GM18508 (cell line): ENCODE results near the gene KIRREL1.

Experiments used
- ATAC-seq: cut with Tn5 transposase; IDR thresholded peaks from one replicate; pipeline ENCODE4 v1.9.1; 2021; ENCODE audit warnings: moderate number of reproducible peaks; ENCODE audit not compliant: insufficient read depth, unreplicated experiment

KIRREL1 gene

DNA sequence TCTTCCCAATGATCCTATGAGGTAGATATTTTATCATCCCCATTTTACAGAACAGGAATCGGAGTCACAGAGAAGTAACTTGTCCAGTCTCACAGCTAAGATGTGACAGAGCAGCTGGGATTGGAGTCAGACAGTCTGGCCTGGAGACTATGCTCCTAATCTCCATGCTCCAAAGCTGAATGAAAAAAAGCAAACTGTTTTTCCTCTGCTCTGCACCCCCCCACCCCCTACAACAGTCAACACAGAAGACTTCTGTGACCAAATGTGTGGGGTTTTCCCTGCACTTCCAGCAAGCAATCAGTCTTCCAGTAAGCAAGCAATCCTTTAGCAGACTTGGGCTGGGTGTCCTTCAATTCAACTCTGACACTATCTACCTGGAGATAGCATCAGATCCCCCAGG, 33.2 kb downstream of the KIRREL1 start:
- ATAC-seq = no peak

DNA sequence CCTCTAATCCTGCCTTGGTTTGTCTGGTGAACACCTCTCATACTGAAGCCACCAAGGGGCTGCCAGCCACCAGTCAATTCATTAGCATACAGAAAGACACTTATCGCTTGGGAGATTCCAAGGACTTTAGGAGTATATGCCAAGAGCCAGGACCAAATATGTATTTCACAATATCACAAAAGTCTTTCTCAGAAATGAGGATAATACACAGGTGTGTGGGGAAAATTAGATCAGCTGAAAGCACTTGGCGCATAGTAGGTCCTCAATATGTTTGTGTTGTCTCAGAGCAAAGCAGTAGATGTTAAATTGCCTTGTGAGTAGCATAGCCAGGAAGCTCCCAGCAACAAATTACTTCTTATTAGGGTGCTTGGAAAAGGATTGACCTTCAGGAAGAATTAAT, 34.1 kb downstream of the KIRREL1 start:
- ATAC-seq = no peak

DNA sequence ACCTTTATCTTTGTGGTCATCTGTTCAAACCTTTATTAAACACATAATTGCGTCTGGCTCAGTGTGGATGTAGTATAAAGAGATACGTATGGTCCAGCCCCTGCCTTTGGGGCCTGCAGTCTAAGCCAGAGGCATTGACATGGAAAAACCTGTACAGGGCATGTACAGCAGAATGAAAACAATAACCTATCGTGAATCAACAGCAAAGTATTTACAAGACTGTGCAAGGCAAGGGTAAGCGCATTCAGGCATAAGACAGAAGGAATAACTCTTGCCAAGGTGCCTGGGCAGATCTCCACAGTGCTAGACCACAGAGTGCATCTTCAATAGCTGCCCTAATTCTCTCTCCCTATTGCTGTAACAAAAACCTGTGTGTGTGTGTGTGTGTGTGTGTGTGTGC, 35.5 kb downstream of the KIRREL1 start:
- no peak for ATAC-seq

DNA sequence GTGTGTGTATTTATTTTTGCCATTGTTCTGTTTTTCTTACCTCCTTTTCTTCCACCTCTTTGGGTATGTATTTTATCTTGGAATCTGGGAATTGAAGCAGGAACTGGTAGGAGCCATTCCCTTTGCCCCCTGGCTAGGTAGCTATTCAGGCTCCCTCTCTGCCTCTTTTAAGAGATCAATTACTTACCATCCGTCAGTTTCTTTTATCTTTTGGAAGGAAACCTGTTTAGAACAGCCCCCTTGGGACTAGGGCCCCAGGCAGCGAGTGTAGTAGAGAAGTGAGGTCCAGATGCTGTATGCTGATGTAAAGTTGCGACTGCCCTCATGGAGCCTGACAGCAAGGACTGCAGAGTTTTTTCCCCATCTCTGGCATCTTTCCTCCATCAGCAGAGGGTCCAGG, 41.6 kb downstream of the KIRREL1 start:
- no peak for ATAC-seq

DNA sequence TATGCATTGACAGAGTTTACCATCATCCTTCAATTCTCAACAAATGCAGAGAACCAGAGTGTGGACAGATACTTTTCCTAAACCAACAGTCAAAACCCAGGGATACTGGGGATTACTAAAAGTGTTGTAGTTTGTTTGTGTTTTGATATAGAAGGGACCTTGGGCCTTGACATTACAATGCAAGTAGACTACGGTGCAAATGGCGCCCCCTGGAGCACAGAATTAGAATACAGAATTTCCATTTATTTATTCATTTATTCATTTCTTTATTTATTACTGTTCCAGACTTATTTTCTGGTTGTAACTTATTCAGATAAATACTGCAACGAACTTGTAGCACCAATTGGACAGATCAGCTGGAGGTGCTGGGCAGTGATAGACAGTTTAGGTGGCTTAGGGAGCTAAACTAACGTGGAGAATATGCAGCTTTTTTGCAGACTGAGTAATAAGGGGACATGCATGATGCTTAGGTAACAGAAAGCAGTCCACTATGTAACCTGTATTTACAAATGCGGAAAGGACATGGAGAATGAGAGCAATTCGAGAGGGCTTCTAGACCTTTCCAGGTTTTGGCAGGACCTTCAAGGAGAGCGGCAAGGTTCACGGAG, 42.6 kb downstream of the KIRREL1 start:
- ATAC-seq = no peak

DNA sequence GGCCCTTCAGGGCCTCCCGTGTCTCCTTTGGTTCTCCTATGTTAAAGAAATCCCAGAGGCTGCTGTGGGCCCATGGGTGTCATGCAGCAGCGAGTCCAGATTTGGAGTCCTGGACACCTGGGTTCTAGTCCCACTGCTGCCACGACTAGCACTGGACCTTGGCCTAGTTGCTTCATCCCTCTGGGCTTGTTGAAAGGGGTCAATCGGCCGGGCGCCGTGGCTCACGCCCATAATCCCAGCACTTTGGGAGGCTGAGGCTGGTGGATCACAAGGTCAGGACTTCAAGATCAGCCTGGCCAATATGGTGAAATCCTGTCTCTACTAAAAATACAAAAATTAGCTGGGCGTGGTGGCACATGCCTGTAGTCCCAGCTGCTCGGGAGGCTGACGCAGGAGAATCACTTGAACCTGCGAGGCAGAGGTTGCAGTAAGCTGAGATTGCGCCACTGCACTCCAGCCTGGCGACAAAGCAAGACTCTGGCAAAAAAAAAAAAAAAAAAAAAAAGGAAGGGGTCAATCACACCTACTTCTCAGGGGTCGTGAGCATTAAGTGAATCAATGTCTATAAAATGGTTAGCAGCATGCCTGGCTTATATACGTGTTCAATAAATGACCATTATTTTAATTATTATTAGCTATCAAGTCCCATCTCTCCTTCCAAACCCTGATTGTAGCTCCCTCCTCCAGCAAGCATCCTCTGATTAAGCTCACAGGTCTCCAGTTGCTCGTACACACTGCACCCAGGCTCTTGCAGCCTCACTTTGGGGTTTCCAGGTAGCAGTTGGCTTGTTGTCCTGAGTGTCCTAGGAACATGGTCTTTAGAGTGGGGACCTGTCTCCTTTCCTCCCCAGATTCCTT, 43.8 kb downstream of the KIRREL1 start:
- ATAC-seq = no peak

DNA sequence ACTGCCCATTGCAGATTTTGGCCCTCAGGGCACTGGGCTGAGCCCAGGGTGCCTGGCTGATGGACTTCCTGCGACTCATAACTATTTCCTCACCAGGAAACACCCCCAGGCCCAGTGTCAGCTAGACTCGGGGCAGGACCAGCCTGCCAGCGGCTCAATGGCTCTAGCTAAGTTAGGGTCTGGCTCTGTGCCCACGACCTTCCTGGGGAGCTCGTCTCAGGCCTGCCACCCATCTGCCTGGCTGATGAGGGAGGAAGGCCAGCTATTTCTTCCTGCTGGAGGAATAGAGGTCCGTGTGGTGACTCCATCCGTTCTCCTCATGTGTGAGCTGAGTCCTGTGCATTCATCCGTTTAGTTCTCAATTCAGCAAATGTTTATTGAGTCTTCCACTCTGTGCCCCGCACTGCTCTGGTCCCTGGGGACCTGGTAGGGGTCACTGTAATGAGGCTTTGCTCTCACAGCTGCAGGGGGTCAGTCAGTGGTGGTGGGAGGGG, 44.5 kb downstream of the KIRREL1 start:
- no peak for ATAC-seq

DNA sequence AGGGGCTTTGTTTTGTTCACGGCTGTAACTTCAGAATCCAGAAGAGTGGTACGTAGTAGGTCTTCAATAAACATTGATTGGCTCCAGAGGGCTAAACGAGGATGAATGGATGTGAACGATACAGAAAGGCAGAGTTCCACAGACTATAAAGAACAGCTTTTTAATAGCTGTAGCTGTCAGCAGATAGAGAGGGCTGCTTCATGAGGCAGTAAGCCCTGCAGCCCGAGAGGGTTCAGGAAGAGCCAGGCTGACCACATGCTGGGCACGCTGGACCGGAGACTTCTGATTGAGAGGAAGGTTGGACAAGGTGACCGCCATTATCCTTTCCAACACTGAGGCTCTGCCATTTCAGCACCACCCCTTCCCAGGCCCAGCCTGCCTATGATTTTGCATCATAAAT, 45.3 kb downstream of the KIRREL1 start:
- ATAC-seq = no peak

DNA sequence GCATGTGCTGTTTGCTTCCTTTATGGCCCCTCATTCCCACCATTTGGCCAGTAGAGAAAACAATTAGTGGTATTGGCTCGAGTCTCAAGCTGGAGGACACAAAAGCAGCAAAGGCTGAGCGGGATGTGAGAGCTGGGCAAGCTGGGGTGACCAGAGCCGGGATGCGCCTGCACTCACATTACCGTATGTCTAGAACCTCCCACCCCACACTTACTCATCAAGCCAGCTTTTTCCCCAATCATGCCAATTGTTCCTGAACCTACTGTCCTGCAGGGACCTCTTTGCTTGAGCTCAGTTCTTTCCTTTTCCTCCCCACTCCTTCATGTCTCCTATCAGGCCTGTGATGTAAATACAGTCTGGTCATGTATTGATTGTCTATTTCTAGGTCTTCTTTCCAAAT, 45.9 kb downstream of the KIRREL1 start:
- ATAC-seq = no peak

DNA sequence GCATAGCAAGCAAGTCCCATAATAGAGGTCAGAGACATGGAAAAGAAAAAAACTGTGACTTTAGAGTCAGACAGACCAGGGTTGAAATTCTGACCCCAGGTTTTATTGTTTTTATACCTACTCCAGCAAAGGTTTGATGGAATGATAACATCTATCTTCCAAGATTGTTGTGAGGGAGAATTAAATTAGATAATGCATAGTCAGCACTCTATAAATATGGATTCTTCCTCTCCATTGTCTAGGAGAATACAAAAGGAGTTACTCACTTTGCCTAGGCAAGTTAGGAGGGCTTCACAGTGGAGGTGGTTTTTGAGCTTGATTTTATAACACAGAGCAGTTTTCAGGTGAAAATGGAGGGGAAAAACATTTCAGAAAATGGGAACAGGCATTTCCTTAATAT, 46.9 kb downstream of the KIRREL1 start:
- no peak for ATAC-seq

DNA sequence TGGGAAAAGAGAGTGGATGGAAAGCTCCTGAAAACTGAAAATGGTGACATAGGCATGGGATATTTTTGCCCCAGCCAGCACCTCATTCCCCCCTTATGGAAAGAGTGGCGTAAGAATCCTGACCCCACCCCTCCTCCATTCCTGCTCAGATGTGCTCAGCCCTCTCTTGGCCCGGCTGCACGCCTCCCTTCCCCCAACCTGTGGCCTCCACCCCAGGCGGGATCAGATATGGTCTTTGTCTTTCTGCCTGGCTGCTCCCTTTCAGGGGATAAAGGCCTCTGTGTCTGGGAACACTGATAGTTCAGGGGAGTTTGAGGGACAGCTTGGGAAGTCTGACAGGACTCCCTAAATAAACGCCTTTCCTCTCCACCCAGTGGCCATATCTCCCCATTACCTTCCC, 49.8 kb downstream of the KIRREL1 start:
- ATAC-seq = no peak

DNA sequence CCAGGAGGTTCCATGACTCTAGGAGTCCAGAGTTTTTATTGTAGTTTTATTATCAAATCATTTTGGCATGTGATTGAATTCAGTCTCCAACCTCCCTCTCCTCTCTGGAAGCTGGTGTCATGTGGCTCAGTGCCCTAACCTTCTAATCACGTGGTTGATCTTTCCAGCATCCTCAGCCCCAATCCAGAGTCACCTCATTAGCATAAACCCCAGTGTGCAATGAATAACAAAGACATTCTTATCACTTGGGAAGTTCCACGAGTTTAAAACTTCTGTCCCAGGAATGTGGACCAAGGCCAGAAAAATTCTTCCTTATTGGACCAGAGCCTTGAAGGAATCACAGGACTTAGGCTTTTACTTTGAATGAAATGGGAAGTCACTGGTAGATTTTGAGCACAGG, 52.2 kb downstream of the KIRREL1 start:
- no peak for ATAC-seq

DNA sequence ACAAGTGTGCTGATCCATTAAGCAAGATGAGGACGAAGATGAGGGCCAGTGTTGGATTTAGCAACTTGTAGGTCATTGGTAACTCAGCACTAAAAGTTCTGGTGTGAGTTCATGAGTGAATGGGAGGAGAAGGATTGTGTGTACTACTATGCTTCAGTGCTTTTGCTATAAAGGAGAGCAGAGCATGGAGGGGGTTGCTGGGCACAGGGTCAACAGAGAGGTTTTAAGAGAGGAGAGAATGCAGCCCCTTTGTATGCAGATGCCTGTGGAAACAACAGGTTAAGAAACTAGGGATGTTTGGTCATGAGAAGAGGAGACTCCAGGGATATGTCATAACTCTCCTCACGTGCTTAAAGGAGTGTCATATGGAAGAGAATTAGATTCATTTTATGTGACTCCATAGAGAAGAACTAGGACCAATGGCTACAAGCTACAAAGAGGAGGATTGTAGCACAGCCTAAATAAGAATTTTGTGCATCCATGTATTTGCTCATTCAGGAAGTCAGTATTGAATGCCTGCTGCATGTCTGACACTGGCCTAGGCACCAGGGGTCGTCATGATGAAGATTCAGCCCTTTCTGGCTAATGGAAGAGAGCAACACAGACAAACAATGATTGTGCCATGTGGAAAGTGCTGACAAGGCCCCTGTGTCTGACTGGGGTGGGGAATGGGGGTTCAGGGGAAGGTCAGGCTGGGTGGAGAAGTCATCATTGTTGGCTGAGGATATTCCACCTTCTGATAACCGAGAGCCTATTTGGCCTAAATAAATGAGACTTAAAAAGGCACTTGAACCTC, 53.5 kb downstream of the KIRREL1 start:
- no peak for ATAC-seq

DNA sequence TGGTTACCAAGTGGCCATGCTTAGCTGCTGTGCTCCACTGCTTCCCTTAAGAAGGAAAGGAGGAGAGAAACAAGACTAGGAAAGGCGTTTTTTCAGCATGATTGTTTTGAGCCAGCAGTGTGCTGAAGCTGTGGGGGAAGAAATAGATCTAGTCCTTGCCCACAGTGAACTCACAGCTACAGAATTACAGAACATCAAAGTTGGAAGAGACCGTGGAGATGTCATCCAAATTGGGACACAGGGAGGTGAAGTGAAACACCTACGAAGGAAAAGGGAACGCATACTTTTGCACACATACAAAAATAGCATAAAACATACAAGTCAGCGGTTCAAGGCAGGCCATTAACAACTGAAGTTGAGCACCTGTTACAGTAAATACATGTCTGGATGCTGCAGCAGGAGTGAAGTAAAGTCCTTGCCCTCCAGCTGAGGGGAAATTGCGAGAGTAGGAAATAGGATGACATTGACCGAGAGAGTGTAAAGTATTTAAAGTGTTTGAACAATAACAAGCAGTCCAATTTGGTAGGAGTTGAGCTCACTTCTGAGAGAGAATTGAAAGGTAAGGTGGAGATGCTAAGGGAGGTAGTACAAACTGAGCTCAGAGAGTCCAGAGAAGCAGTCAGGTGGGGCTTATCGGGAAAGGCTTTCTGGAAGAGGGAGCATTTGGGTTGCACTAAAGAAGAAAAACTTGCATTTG, 55.1 kb downstream of the KIRREL1 start:
- ATAC-seq = no peak

DNA sequence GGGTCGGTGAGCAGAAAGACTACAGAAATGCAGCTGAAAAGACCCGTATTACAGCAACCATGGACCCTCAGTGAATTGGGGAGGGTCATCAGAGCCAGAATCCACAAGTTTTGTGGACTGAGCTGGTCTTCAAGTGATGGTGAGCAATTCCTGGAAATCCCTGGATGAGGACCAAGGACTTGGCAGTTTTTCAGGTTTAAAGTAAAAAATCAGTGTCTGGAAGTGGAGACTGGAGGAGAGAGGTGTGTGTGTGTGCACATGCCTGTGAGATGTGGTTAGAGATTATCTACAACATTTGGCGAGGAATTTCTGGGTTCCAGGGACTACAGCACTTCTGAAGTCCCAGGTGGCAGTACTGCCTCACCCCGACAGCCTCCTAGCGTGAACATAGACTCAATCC, 56.4 kb downstream of the KIRREL1 start:
- ATAC-seq = no peak

DNA sequence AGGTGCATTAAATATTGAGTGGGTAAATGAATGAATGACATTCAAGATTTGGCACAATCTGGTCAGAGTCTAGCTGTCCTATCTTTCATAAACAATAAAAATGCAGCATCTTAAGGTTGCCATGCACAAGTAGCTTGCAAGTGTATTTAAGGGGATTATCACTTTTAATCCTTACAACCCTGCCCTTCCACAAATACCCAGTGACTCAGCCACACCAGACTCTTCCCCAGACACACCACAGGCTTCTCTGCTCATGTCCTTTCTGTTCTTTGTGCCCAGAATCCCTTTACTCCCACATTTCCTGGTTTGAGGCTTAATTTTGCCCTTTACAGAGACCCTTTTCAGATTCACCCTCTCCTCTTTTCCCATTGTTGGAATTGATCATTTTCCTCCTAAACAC, 59.8 kb downstream of the KIRREL1 start:
- ATAC-seq = no peak

DNA sequence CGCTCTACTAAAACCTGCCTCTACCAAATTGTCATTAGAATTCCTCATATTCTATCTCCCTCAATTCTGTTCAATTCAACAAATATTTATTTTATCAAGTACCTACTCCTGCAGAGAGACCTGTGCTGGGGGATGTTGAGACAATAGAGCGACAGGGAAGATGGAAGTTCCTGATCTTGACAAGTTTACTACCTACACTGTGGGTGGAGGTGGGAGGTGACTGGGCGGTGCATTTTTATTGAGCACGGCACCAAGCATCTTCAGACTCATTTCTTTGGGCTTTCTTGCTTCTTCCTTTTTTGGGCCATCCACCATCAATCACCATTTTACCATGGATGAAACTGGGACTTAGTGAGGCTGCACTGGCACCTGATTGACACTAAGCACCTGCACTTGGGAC, 61.3 kb downstream of the KIRREL1 start:
- no peak for ATAC-seq

DNA sequence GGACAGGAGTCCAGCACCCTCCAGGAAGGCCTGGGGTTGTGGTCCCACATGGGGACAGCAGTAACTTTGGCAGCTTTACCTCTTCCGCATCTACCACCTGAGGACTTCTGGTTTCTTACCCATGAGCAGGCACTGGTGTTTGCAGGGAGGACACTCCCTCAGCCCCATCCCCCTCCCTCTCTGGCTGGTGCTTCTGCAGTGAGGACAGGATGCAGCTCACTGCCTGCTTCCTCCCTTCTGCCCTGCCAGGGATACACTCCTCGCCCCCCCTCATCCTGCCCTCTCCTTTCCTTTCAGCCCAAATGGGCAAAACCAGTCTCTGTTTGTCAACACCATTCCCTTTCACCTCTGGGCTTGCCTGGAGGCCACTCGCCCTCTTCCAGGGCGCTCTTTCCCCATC, 62.4 kb downstream of the KIRREL1 start:
- ATAC-seq = no peak

DNA sequence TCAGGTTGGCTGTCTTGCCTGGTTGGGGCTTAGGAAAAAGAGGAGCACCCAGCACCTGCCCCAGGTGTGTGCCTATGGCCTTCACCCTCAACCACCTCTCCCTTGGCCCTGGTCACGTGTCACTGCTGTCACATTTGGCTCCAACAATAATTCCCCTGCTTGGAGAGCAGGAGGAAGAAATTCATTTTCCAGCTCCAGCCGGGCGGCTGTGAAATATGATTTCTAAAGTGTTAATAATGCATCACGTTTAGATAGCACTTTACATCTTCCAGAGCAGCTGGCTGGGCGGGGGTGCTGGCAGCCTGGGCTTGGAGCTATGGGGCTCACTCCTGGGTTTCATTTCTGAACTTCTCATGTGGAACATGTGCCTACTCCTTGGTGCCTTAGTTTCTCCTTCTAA, 63.1 kb downstream of the KIRREL1 start:
- ATAC-seq = no peak

DNA sequence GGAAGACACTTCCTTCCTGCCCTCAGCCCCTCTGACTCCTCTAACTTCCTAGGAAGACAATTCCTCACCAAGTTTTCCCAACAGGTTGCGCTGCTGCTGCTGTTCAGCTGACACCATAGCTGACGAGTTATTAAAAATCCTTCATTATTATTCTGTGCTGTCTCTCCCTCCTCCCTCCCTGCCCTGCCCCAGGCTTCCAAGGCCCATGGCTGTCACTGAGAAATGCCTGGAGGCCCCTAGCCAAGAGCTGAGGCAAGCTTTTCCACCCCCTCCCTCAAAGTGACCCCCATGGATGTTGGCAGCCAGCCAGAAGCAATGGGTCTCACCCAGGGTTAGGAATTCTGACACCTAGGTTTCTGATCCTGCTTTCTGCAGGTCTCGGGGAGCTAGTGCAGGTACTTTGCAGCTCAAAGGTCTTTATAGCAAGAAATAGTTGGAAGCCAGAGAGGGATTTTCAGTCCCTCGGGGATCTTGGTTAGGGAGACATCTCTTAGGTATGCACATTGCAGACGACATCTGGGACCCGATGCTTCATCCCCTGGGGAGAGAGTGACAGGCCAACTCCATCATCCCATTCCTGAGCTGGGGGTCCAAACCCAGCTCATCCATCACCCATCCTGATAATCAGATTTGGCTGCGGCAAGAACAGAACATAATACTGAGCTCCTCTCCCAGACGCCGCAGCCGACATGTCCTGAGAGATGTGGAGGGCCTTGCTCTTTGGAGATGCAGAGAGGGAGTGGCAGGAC, 65.0 kb downstream of the KIRREL1 start:
- ATAC-seq = no peak
